GM13976 (cell line): ENCODE measurements around the gene ANGPTL4.
A peak's percentile ranks its signal among the peaks of the same experiment; 100 is the strongest.

Experiments
- DNase-seq: peaks from one replicate; pipeline ENCODE4 v3.0.0; 2012; ENCODE audit warnings: low spot score
- in situ Hi-C: fragments of 300-500 bp; cut with MboI; formaldehyde crosslinking; loops from one replicate; pipeline ENCODE4 v1.12.0; 2022; ENCODE audit warnings: low sequenced_read_pairs, mixed read lengths, inconsistent platforms; ENCODE audit not compliant: unreplicated experiment
- TF ChIP-seq, protein P1 (sequence below): IDR thresholded peaks from 2 replicates; pipeline ENCODE4 v1.5.1; 2012; ENCODE audit warnings: borderline replicate concordance, mild to moderate bottlenecking; ENCODE audit not compliant: insufficient read depth; ENCODE audit errors: extremely low read depth, missing control alignments, control extremely low read depth

ANGPTL4 gene

DNA sequence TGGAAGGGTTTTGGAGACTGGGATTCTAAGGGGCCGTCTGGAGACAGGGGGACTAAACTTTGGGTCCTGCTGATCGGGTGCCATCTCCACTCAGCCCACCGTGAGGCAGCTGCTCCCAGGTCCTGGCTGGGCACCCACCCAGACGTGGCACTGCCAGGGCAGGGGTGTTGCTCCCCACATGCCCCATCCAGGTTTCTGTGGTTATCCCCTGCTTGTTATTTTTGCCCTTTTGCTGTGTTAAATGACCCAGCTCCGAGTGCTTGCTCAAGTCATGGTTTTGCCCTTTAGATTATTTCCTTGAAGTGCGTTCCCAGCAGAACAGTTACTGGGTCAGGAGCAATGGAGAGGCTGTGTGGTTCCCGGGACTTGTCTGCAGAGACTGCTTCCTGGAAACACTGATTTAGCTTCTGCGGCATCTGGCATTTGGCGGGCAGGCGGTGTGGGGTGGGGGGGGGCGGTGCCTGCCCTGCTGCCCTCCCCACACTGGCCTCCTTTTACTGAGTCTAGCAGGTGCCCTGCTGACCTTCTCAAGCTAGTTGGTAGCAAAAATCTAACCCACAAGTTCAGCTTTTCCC is 28.1 kb downstream of the ANGPTL4 start:
- DNase-seq, result no peak

DNA sequence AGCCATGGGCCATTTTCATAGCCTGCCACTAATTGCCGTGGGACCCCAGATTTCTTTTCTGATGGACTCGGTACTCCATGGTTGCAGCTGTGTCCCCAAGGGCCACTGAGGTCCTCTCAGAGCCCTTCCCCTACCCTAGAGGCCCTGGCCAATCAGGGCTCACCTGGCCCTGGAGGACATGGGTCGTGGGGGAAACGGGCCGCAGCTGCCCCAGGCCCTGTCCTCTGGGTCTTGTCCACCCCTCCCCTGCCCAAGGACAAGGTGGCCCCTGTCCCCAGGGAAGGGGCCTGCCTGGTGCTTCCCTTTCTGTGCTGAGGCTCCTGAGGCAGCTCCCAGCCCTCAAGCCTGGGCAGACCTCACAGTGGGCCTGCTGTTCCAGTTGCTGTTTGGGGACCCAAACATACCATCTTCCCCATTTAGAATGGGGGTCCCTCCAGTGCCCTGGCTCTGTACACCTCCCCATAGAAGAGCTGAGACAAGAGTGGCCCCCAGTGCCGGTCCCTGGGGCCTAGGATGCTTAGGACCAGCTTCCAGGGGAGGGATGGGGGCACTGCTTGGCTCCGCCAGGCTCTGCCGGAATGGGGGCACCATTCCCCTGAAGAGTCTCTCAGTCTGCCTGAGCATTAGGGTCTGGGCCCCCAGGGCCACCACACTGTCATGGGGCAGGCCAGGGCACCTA is 29.4 kb downstream of the ANGPTL4 start:
- no peak for DNase-seq
- in situ Hi-C loops, result no loop called here
- TF ChIP-seq, protein P1, sequence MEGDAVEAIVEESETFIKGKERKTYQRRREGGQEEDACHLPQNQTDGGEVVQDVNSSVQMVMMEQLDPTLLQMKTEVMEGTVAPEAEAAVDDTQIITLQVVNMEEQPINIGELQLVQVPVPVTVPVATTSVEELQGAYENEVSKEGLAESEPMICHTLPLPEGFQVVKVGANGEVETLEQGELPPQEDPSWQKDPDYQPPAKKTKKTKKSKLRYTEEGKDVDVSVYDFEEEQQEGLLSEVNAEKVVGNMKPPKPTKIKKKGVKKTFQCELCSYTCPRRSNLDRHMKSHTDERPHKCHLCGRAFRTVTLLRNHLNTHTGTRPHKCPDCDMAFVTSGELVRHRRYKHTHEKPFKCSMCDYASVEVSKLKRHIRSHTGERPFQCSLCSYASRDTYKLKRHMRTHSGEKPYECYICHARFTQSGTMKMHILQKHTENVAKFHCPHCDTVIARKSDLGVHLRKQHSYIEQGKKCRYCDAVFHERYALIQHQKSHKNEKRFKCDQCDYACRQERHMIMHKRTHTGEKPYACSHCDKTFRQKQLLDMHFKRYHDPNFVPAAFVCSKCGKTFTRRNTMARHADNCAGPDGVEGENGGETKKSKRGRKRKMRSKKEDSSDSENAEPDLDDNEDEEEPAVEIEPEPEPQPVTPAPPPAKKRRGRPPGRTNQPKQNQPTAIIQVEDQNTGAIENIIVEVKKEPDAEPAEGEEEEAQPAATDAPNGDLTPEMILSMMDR, result no peak

More for the DNA sequence above, 28.1 kb downstream of the ANGPTL4 start:
- in situ Hi-C loops, result no loop called here
- TF ChIP-seq, protein P1, result no peak

DNA sequence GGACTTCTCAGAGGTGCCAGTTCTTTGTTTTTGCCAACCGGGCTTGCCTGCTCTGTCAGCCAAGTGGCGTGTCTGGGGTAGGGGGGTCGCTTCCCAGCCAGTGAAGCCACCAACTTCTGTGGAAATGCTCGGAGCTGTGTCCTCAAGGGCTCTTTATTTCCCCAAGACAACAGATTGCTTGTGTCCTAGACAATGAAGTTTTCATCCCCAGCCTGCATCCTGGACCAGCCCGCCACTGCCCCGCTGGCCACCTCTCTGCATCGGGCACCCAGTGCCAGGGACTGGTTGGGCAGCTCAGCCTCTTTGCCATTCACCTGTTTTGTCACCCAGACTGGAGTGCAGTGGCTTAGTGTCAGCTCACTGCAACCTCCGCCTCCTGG is 29.9 kb downstream of the ANGPTL4 start:
- DNase-seq, result no peak
- TF ChIP-seq, protein P1, result no peak
- in situ Hi-C loops, result no loop called here

DNA sequence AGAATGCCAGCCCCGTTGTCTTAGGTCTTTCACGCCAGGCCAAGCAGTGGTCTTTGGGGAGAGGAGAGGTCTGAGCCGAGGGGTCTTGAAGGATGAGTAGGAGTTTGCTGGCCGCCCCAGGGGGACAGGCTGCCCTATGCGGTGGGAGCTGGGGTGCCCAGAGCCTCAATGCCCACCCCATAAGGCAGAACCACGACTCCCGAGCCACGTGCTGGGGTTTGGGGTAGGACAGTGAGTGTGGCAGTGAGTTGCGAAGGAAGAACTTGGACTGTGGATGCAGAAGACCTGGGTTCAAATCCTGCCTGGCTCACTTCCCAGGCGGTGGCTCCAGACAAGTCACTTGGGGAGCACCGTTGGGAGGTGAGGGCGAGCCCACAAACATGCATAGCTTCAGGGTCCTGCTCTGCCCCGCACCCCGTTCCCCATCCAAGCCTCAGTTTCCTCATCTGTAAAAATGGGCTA is 31.7 kb downstream of the ANGPTL4 start:
- TF ChIP-seq, protein P1, result no peak
- in situ Hi-C loops, result no loop called here
- no peak for DNase-seq

DNA sequence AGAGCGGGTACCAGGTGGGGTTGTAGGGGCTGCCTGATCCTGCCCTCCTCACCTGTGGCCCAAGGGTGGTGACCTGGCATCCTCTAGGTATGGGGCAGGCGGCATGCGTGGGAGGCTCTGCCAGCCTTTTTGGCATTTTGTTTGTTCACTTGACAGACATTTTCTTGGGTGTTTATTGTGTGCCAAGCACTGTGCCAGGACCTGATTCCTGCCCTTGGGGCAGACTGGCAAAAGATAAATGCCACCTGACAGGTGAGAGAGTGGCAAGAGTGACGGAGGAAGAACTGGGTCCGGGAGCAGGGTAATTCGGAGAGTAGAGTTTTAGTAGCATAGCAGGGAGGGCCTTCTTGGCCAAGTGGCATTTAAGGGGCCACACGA is 32.2 kb downstream of the ANGPTL4 start:
- in situ Hi-C loops, result no loop called here
- TF ChIP-seq, protein P1, result no peak
- no peak for DNase-seq

DNA sequence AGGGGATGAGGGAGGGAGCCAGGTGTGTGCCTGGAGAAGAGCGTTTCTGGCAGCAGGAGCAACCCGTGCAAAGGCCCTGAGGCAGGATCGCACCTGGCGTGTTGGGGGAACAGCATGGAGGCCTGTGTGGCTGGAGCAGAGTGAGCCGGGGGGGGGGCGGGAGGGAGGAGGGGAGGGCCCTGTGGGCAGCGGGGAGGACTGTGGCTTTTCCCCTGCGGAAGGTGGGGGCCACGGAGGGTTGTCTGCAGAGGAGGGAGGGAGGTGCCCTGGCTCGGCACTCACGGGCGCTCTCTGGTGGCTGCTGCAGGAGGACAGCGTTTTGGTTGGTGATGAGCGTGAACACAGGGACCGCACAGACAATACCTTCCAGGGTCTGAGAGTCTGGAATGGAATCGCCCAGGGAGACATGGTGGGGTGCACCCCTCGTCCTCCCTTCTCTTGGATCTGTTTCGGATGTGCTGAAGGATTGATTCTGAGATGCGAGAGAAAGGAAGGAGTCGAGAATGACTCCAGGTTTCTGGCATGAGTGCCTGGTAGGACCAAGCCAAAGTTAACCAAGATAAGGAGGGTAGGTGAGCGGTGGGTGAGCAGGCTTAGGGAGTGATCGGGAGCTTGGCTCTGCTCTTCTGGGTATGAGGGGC is 32.7 kb downstream of the ANGPTL4 start:
- peak; percentile 89 for DNase-seq
- in situ Hi-C loops, result no loop called here
- TF ChIP-seq, protein P1, result peak; percentile 64
